Measurements from ENCODE around the gene GGN. TPM values are rescaled to one million over a fixed set of nuclear protein-coding genes. Genes with fewer than 3 reads are reported as not detected.
"Not testable (repeated sequence)": the region's sequence is repeated elsewhere in the genome, so short reads cannot be mapped to it uniquely, and the experiment has no call there.

Gene GGN
- total RNA-seq, 1 donor from 2014 or later, result under 0.01 TPM

DNA sequence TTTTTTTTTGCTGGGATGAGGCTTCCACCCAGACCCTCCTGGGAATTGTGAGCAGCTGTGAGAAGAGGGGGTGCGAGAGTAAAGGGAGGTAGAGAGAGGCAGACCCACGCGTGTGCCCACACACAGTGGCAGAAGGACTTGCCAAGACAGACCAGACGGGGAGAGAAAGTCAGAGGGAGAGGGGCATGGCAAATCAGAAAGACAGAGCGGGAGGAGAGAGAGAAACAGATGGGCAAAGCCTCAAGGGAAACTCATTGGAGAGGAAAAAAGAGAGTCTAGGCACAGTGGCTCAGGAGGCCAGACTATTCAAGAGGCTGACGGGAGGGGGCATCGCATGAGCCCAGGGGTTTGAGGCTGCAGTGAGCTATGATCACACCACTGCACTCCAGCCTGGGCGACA is 35.2 kb downstream of the GGN start:
- DNase-seq (ENCODE audit: low read depth) (no peak), FAIRE-seq (no peak)
- Histone ChIP-seq H3K27me3 (ENCODE audit: control insufficient read depth, insufficient read depth, low read length) (peaks cover 8% of the 10 kb centered on the region), H3K4me3 (ENCODE audit: low read depth, low read length) (no peak overlapping the region), H3K36me3 (ENCODE audit: control insufficient read depth, insufficient read depth, low read length) (no peaks in the 10 kb centered on the region)
- TF ChIP-seq, protein P1, sequence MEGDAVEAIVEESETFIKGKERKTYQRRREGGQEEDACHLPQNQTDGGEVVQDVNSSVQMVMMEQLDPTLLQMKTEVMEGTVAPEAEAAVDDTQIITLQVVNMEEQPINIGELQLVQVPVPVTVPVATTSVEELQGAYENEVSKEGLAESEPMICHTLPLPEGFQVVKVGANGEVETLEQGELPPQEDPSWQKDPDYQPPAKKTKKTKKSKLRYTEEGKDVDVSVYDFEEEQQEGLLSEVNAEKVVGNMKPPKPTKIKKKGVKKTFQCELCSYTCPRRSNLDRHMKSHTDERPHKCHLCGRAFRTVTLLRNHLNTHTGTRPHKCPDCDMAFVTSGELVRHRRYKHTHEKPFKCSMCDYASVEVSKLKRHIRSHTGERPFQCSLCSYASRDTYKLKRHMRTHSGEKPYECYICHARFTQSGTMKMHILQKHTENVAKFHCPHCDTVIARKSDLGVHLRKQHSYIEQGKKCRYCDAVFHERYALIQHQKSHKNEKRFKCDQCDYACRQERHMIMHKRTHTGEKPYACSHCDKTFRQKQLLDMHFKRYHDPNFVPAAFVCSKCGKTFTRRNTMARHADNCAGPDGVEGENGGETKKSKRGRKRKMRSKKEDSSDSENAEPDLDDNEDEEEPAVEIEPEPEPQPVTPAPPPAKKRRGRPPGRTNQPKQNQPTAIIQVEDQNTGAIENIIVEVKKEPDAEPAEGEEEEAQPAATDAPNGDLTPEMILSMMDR (IDR thresholded peaks at IDR 0.05; ENCODE audit: insufficient read depth, low read length, severe bottlenecking), result no peak

DNA sequence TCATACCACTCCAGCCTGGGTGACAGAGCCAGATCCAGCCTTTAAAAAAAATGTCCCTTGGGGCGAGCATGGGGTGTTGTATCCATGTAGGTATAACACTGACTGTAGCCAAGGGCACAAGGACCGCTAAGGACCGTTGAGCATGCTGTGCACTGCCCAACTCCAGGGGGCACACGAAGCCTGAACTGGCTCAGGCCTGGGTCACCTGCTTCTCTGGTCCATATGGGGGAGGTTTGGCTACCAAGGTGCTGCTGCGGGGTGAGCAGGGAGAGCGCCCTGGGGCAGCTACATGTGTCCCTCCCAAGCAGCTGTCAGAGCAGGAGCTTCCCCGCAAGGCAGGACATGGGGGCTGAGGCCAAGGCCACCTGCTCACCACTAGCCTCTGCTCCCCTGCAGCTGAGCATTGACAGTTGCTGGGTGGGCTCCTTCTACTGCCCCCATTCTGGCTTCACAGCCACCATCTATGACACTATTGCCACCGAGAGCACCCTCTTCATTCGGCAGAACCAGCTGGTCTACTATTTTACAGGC is 35.9 kb downstream of the GGN start:
- DNase-seq (ENCODE audit: low read depth) (no peak), FAIRE-seq (no peak)
- H3K36me3 ChIP-seq (ENCODE audit: control insufficient read depth, insufficient read depth, low read length), result no peaks in the 10 kb centered on the region
- TF ChIP-seq, protein P1 (IDR thresholded peaks at IDR 0.05; ENCODE audit: insufficient read depth, low read length, severe bottlenecking), result no peak
- peaks cover 8% of the 10 kb centered on the region for H3K27me3 ChIP-seq (ENCODE audit: control insufficient read depth, insufficient read depth, low read length)
- H3K4me3 ChIP-seq (ENCODE audit: low read depth, low read length), result no peak overlapping the region

DNA sequence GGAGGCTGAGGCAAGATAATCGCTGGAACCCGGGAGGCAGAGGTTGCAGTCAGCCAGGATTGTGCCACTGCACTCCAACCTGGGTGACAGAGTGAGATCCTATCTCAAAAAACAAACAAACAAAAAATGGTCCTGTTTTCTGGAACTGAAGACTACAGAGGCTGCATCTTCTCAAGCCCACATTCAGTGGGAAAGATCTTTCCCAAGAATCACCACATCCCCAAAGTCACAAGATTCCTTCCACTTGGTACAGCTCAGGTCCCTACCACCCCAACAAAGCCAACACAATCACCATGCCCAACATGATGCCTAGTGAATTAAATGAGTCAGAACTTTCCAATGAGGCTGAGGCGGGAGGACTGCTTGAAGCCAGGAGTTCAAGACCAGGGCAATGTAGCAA is 37.0 kb downstream of the GGN start:
- Histone ChIP-seq H3K36me3 (ENCODE audit: control insufficient read depth, insufficient read depth, low read length) (no peaks in the 10 kb centered on the region), H3K27me3 (ENCODE audit: control insufficient read depth, insufficient read depth, low read length) (peaks cover 5% of the 10 kb centered on the region), H3K4me3 (ENCODE audit: low read depth, low read length) (no peak overlapping the region)
- DNase-seq (ENCODE audit: low read depth) (no peak), FAIRE-seq (no peak)
- TF ChIP-seq, protein P1 (IDR thresholded peaks at IDR 0.05; ENCODE audit: insufficient read depth, low read length, severe bottlenecking), result no peak

DNA sequence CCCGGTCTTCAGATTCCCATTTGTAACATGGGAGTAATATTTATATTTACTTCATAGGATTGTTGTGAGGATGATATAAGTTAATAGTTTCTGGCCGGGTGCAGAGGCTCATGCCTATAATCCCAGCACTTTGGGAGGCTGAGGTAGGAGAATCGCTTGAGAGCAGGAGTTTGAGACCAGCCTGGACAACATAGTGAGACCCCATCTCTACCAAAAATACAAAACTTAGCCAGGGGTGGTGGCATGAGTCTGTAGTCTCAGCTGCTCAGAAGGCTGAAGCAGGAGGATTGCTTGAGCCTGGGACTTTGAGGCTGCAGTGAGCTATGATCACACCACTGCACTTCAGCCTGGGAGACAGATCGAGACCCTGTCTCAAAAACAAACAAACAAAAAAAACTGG is 41.0 kb downstream of the GGN start:
- no peaks in the 10 kb centered on the region for H3K36me3 ChIP-seq (ENCODE audit: control insufficient read depth, insufficient read depth, low read length)
- H3K27me3 ChIP-seq (ENCODE audit: control insufficient read depth, insufficient read depth, low read length), result no peaks in the 10 kb centered on the region
- FAIRE-seq (no peak), DNase-seq (ENCODE audit: low read depth) (no peak)
- H3K4me3 ChIP-seq (ENCODE audit: low read depth, low read length), result no peak overlapping the region
- TF ChIP-seq, protein P1 (IDR thresholded peaks at IDR 0.05; ENCODE audit: insufficient read depth, low read length, severe bottlenecking), result no peak

DNA sequence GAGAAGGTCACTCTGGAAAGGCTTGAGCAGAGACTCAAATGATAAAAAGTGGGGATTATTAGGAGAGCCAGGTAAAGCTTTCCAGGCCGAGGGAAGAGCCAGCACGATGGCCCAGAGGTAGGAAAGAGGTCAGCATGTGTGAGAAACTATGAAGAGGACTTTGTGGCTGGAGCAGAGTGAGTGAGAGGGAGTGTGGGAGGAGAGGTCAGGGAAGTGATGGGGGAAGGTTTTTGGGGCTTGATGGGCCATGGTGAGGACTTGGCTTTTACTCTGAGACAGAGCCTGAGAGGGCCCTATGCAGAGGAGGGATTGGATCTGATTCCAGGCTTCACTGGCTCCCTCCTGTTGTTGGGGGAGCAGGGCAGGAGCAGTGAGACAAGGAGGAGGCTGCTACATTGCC is 46.9 kb downstream of the GGN start:
- no peak for DNase-seq (ENCODE audit: low read depth)
- Histone ChIP-seq H3K36me3 (ENCODE audit: control insufficient read depth, insufficient read depth, low read length) (peaks cover 6% of the 10 kb centered on the region), H3K27me3 (ENCODE audit: control insufficient read depth, insufficient read depth, low read length) (no peaks in the 10 kb centered on the region), H3K4me3 (ENCODE audit: low read depth, low read length) (no peak overlapping the region)
- TF ChIP-seq, protein P1 (IDR thresholded peaks at IDR 0.05; ENCODE audit: insufficient read depth, low read length, severe bottlenecking), result no peak
- FAIRE-seq, result no peak

DNA sequence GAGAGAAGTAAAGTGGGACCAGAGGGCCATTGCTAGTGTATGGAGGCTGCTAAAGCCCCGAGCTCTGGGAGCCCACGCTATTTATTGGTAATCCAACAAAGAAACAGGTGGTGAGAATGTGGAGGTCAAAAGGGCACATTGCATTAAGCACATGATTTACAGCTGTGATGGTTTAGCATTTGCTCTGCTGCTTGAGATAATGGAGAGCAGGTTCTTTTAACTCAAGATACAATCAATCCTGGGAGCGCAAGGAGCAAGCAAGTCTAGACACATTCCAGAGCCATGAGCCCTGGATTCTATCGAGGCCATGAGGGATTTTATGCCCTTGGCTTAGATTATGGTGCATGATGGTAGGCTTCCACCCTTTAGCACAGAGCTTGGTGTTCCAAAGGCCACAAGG is 48.8 kb downstream of the GGN start:
- H3K27me3 ChIP-seq (ENCODE audit: control insufficient read depth, insufficient read depth, low read length); FAIRE-seq; H3K4me3 ChIP-seq (ENCODE audit: low read depth, low read length); DNase-seq (ENCODE audit: low read depth); H3K36me3 ChIP-seq (ENCODE audit: control insufficient read depth, insufficient read depth, low read length): not testable (repeated sequence)

Data from bronchial epithelial cell (primary cell).